NCI-H2171 treated with DMSO at 0.1 percent for 48 hours (cell line): Measurements from ENCODE around the gene CNST.
"Not testable (repeated sequence)": the region's sequence is repeated elsewhere in the genome, so short reads cannot be mapped to it uniquely, and the experiment has no call there.

ENCODE experiments used
- DNase-seq: peaks from one replicate; lab custom pipeline; 2025; lab: John Stamatoyannopoulos, UW

CNST gene

DNA sequence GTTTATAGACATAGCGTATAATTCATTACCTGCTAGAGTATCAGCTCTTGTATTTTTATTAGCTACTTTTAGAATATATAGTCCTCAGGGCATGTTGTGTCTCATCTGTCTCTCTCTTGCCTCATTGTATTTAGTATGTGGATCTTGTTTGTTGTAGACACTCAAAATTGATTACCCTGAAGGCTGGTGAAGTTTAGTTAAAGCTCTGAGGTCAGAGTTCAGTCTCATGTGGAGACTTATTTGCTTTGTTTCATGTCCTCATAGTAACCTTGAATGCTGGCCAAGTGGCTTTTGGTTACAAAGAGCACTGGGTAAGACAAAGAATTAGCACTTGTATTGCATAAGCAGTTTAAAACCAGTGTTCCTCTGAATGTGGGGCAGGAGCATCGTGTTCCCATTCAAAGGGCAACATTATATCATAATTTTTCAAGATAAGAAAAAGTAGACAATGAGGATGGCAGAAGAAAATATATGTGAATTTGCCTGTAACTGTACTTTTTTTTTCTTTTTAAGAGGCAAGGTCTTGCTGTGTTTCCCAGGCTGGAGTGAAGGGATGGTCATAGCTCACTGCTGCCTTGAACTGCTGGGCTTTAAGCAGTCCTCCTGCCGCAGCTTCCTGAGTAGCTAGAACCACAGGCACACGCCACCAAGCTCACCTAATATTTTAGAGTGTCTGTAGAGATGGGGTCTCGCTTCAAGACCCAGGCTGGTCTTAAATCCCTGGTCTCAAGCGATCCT lies 17.4 kb downstream of the CNST start:
- no peak for DNase-seq

DNA sequence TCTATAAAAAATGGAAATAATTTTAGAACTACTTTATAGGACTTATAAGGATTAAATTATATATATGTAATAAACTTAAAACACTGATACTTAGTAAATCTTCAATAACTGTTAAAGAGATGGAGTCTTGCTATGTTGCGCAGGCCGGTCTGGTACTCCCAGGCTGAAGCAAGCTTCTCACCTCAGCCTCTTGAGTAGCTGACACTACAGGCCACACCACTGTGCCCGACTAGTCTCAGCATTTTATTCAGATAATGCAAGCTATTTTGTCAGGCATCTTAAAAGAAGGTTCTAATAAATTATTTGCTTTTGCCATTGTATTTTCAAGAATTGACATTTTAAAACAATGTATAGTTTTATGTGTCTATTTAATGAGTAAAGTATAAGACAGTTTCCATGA lies 20.8 kb downstream of the CNST start:
- DNase-seq = no peak

DNA sequence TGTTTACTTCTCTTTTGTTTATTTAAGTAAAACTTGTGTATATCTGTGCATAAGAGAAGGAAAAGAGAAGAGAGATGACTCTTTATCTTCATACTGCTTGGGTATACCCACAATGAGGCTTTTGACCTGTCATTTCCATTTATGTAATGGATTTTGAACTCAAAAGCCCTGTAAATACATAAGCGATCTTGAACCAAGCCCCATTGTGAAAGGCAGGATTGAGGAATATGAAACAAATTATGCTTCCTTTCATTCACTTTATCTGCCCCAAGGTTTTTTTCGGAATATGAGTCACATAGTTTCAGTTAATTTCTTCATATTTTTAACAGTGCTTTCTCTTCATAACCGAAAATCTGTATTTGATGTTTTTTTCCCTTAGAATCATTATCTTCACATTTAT lies 21.4 kb downstream of the CNST start:
- no peak for DNase-seq

DNA sequence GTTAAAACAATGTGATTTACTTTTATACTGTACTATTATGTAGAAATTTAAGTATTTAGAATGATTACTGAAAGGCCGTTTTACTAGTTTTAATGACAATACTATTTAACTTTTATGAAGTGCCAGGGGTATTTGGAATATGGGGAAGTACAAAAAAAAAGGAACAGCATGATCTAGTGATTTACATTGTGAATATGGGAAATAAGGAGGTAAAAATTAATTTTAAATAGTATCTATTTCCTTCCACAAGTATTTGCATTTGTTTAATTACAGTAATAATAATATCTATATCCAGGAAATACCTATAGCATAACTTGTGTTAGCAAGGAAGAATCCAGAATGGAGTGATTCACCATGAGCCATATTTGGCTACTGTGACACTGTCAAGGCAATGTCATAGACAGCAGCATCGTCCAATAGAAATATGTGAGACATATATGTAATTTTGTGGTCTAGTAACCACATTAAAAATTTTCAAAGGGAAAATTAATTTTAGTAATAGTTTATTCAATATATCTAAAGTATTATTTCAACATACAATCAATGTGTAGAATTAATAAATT lies 22.0 kb downstream of the CNST start:
- no peak for DNase-seq

DNA sequence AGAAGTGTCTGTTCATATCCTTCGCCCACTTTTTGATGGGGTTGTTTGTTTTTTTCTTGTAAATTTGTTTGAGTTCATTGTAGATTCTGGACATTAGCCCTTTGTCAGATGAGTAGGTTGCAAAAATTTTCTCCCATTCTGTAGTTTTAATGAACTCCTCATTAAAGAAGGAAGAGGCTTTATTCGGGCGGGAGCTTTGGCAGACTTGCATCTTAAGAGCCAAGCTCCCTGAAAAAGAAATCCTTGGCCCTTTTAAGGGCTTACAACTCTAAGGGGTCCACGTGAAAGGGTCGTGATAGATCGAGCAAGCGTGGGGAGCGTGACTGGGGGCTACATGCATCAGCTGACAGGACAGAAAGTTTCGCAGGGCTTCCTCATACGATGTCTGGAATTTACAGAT lies 23.7 kb downstream of the CNST start:
- DNase-seq = not testable (repeated sequence)

DNA sequence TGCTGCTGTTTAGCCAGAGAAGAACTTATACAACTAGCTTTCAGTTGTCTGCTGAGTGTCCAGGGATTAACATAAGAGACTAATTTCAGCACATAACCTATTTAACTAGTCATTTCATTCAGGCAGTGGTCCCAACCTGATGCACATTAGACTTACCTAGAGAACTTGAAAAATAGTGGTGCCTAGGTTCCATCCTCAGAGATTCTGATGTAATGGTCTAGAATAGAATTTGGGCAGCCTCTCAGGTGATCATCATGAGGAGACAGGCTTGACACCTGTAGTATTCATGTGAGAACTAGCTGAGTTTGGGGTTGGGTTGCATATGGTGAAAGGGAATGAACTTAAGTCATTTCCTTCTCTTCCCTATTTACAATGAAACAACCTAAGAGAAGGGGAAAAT lies 24.8 kb downstream of the CNST start:
- no peak for DNase-seq

DNA sequence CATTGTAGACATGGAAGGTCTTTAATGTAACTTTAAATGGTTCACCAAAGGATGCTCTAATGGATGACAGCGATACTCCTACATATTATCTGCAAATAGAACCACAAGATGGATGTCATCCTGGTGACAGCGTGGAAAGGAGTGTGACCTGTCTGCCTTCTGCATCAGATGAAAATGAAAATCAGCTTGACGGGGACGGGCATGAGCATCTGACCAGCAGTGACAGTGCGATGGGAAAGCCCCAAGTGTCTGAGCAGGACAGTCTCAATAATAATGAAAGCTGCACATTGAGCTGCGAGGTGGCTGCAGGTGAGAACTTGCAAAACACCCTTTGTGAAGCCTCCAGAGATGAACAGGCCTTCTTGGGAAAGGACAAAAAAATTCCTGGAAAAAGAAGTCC lies 25.2 kb downstream of the CNST start:
- DNase-seq = no peak

DNA sequence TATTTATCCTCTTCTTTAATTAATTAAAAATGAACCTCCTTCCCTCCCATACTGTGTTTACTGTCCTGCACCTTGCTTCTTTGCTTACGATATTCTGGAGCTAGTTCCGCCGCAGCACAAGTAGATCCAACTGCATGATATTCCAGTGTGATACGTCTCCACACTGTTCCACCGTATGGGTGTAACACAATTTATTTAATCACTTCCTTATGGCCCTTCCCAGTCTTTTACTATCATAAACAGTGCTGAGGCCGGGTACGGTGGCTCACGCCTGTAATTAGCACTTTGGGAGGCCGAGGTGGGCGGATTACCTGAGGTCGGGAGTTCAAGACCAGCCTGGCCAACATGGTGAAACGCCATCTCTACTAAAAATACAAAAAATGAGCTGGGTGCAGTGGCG lies 25.7 kb downstream of the CNST start:
- no peak for DNase-seq

DNA sequence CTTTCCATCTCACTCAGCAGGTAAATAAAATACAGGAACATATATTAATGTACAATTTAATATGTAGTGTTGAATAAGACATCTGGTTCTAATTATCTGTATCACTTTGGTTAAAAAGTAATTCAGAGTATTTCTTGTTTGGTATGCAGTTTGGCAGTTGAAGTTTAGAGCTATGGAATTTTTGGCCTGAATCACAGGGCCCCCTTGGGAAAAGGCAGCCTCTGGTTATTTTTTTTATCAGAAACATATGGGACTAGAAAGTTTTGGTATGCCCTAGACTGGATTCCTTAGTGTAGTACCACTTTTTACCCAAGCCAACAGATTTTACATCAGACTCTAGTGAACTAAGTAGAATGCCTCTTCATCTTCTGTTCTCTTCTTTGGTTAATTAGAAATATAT lies 26.4 kb downstream of the CNST start:
- DNase-seq = peak; percentile 4

DNA sequence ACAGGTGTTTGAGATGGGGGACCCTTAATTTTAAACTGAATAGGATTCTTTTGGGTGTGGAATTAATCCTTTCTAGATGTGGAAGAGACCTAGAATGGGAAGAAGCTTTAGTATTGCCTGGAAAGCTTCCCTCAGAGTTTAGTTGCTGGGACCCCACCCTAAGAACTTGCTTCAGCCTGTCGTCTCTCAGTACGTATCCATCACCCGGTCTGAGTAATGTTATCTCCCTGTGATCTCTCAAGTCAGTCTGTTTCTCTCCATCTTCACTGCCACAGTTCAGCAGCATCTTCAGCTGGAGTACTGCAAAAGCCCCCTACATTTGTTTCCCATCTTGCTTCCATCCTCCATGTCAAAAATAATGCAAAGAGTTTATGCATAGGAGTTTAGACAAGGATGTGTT lies 28.9 kb downstream of the CNST start:
- DNase-seq = no peak

DNA sequence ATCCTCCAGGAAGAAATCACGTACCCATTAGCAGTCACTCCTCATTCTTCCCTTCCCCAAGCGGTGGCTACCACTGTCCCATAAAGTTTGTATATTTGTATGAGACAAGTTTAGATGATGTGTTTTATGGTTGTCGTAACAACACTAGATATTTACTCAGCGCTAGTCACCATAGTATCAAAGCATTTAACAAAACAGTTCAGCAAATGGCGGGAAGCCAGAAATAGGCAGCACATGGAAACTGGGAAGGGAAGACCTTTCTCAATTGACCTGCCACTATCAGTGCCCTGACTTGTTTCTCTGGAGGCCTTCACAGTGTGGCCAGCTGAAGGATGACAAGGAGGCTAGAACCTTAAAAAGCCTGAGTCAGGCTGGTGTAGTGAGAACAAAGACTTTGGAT lies 31.1 kb downstream of the CNST start:
- no peak for DNase-seq

DNA sequence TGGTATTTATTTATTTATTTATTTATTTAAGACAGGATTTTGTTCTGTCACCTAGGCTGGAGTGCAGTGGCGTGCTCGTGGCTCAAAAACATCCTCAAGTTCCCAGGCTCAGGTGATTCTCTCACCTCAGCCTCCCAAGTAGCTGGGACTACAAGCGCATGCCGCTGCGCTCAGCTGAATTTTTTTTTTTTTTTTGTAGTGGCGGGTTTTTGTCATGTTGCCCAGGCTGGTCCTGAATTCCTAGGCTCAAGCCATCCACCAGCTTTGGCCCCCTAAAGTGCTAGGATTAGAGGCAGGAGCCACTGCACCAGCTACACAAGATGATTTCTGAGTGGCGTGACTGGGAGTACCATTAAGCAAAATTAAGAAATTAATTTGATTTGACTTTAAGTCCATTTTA lies 31.7 kb downstream of the CNST start:
- no peak for DNase-seq

DNA sequence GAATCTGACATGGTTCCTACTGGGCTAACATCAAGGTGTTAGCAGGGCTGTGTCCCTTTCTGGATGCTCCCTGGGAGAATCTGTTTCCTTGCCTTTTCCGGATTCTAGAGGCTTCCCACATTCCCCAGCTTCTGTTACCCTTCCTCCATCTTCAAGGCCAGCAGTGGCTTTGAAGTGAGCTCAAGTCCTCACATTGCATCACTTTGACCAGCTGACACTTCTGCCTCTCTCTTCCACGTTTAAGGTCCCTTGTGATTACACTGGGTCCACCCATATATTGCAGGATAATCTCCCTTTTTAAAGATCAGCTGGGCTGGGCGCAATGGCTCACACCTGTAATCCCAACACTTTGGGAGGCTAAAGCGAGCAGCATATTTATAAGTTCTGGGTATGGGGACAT lies 33.1 kb downstream of the CNST start:
- DNase-seq = no peak

DNA sequence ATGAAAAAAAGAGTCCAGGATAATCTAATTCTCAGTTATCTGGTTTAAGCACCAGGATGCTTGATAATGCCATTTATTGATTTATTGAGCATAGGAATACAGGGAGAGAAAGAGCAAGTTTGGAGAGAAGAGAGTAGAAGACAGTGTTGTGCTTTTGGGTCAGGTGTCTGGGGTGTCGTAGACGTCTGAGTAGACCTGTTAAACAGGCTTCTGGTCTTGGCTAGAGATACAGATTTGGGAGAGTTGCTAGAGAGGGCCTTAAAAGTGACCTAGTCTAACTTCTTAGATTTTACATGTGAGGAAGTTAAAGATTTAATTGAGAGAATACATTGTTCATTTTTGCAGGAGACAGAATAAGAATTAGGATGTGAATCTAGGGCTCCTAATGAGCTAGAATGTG lies 34.3 kb downstream of the CNST start:
- DNase-seq = no peak

DNA sequence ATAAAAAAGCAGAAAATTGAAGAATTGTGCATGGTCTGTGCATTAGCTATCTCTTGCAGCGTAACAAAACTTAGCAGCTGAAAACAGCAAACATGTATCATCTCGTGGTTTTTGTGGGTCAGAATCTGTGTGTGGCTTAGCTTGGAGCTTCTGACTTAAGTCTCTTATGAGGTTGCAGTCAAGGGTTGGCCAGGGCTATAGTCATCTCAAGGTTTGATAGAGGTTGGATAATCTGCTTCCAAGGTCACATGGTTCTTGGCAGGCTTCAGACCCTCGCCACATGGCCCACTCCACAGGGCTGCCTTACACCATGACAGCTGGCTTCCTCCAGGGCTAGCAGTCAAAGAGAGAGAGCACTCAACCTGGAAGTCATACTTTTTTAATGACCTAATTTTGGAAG lies 35.9 kb downstream of the CNST start:
- peak; percentile 51 for DNase-seq

DNA sequence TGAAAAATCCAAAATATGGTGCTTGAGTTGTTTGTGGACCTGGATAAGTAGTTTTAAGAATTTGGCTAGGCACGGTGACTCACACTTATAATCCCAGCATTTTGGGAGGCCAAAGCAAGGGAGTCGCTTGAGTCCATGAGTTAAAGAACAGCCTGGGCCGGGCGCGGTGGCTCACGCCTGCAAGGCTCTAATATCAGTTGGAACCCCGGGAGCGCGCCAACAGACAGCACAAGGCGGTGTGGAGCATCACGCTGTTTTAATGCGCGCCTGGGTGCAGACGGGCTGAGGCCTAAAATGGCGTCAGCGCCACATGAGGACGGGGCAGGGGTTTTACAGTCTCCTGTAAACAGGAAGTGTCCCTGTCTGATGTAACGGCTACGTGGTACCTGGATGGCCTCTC lies 39.0 kb downstream of the CNST start:
- not testable (repeated sequence) for DNase-seq

DNA sequence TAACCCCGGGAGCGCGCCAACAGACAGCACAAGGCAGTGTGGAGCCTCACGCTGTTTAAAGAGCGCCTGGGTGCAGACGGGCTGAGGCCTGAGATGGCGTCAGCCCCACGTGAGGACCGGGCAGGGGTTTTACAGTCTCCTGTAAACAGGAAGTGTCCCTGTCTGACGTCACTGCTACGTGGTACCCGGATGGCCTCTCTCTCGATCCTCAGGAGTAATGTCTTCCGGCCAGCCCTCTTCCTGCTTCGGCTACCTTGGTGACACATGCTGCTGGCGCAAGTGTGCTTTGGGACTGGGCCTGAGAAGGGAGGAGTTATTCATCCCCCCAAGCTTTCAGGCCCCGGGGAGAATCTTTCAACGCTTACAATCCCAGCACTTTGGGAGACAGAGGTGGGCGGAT lies 41.2 kb downstream of the CNST start:
- no peak for DNase-seq

DNA sequence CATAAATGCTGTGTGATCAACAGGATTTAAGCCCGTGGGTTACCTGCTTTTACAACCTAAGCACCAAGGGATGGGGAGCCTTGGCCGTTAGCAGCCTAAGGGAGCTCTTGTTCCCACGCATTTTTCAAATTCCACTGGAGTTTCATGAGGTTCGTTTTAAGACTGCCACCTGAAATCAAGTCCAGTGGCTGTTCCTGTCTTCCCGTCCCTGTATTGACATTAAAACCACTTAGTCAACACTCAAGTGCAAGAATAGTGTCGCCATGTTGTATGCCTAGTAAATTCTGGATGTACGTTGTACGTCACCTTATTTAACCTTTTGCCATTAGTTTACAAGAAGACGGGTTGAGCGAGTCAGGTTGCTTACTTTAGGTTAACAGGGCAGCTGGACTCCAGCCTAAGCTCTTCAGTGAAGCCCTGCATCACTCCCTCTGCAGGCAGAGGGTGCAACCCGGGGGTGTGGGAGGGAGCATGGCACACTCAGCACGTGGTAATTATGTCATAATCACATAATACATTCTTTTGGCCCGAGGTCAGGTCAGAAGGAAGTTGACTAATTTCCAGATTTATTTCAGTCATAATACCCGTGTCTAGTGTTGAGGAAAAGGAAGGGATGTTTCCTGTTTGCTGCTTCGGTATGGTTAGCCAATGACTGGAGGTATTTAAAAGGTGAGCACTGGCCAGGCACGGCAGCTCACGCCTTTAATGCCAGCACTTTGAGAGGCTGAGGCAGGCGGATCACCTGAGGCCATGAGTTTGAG lies 42.5 kb downstream of the CNST start:
- DNase-seq = no peak

DNA sequence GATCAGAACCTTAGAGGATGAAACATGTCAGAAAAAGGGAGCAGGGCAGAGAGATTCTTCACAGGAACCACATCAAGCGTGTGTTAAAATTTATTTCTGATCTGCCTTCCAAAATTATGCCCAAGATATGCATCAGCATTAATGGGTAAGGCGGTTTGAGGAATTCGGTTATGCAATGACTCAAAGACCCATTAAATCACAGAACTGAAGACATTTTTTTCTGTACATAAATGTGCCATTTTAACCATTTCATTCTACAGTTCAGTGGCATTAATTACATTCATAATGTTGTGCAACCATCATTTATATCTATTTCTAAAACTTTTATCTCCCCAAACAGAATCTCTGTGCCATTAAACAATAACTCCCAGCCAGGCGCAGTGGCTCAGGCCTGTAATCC lies 43.4 kb downstream of the CNST start:
- no peak for DNase-seq

DNA sequence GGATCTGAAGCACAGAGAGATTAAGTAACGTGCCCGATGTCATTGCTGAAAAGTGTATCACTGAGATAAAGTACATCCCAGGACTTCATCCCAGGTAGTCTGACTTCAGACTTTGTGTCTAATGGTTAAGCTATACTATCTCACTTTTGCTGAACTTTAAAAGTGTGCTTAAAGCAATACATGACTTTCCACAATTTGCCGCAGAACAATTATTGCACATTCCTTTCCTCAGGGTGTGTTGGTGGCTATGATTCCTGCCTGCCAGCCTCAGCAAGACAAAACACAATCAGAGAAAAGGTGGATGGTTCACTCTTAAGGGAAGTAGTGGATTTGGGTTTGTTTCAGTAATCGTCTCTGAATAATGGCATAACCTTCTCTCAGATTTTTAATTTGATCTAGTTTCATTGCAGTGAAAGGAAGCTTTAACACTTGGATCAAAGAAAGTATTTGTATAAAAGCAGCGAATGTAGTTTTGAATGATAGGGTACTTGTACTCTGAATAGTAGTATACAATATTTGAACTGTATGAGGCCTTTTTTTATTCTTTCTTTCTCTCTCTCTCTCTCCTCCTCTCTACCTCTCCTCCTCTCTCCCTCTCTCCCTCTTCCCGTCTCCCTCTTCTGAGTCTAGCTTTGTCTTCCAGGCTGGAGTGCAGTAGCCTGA lies 47.0 kb downstream of the CNST start:
- no peak for DNase-seq

DNA sequence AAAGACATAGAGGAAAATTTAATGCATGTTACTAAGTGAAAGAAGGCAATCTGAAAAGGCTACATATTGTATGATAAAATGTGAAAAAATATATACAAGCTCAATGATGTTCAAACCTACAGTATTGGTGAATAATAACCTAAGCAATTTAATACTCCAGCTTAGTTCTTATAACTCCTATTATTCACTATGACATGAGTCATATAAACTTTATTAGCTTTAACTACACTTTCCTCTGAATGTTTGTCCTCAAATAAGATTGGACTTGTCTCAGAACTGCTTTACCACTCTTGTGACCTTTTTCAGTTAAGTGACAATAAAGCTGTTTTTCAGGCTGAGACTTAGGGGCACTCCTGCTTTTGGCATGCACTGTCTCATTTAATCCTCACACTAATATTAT lies 50.9 kb downstream of the CNST start:
- no peak for DNase-seq

DNA sequence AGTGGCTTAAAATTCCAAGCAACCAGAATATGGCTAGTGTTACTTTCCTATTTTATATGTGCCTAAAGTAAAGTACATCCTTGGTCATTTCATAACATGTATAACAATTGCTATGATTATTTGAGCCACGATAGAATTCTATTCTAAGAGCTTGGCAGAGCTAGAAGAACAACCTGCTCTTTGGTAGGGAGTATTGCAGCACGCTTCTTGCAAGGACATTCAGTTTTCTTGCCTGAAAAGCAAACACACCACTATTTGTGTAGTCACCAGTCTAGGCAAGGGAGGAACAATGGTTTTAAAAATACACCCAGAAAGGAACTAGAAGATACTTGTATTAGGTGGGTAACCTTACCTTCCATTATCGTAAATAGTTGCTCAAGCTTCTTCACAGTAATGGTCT lies 51.5 kb downstream of the CNST start:
- DNase-seq = no peak

DNA sequence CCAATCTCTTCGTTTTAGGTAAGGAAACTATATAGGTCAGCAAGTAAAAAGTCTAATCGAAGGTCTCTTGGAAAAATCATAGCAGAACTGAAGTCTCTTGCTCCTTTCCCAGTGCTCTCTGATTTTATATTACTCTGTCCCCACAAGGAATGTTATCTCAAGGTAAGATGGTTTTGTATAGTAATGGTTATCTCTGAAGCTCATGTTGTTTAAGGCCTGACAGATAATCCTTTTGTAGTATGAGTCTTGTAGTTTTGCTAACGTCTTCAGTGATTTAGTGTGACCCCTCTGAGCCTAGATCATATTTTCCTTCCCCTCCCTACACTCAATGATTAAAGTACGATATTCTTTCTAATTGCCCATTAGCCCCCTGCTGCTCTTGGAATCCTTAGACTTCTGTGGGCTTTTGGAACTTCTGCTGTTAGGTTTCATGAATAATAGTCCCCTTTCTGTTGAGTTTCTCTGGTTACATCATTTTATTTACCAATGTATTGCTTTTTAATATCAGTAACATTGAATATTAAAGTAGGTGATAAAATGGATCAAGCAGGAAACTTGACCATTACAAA lies 52.1 kb downstream of the CNST start:
- no peak for DNase-seq
